Adrenal gland (tissue), 5 donors: ENCODE measurements around the gene DMAC2L.

Source experiments
- POLR2A ChIP-seq, 2 donors: fragments of 450-650 bp; IDR thresholded peaks; one replicate each; pipeline ENCODE4 v1.6.1; 2017; ENCODE audit warnings: antibody characterized with exemption in 2 of 2, mild to moderate bottlenecking in 2 of 2, moderate library complexity in 1 of 2
- TF ChIP-seq, protein P1 (sequence below), 6 experiments: fragments of 450-650 bp in 4 of 6; fragments of 200-600 bp in 2 of 6; sonication (generic) in 1 of 6; IDR thresholded peaks; 1 replicate in 5 of 6; 2 replicates in 1 of 6; pipeline versions ENCODE4 v1.5.1 to v1.8.0; 2016 to 2021; ENCODE audit warnings: antibody characterized with exemption in 6 of 6, mild to moderate bottlenecking in 2 of 6, moderate library complexity in 1 of 6
- donor health status: DM: no; HTN: no; CAD: no.

DNA sequence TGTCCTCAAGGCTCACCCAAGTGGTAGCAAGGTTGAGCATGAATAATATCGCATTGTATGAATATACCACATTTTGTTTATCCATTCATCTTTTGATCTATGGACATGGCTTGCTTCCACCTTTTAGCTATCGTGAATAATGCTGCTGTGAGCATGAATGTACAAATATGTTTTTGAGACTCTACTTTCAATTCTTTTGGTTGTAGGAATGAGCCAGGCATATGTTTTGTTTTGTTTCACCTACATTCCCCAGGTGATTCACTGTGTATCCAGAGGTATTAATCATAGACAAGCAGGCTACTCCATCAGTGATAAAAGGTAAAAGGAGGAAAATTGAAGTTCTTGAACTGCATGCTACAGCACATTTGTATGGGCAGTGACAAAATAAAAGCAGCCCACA lies 48.7 kb downstream of the DMAC2L start:
- no peak for TF ChIP-seq POLR2A (IDR thresholded peaks at IDR 0.05)
- TF ChIP-seq, protein P1, sequence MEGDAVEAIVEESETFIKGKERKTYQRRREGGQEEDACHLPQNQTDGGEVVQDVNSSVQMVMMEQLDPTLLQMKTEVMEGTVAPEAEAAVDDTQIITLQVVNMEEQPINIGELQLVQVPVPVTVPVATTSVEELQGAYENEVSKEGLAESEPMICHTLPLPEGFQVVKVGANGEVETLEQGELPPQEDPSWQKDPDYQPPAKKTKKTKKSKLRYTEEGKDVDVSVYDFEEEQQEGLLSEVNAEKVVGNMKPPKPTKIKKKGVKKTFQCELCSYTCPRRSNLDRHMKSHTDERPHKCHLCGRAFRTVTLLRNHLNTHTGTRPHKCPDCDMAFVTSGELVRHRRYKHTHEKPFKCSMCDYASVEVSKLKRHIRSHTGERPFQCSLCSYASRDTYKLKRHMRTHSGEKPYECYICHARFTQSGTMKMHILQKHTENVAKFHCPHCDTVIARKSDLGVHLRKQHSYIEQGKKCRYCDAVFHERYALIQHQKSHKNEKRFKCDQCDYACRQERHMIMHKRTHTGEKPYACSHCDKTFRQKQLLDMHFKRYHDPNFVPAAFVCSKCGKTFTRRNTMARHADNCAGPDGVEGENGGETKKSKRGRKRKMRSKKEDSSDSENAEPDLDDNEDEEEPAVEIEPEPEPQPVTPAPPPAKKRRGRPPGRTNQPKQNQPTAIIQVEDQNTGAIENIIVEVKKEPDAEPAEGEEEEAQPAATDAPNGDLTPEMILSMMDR (IDR thresholded peaks at IDR 0.05) = no peak
